HepG2 (cell line): ENCODE data around the gene CCDC73. TPM values are rescaled to one million over a fixed set of nuclear protein-coding genes. Genes with fewer than 3 reads are reported as not detected.

ENCODE experiments used
- ATAC-seq: fragments of 200-7000 bp; cut with Tn5 transposase; 3 replicates; pipeline ENCODE4 v1.9.1; 2020; ENCODE audit warnings: mild to moderate bottlenecking, moderate library complexity
- BruUV-seq: library from RNA; stranded (reverse); fragments of 400-500 nt; replicated peaks from 2 replicates; lab custom pipeline; 2021; lab: Mats Ljungman, UMichigan
- CTCF ChIA-PET: fragments of 300-600 bp; formaldehyde crosslinking; extraction: SDS; loops from one replicate; lab custom pipeline; 2021; ENCODE audit warnings: low total read pairs, inconsistent platforms, low intra/inter-chr PET ratio; lab: Yijun Ruan, JAX
- POLR2A ChIA-PET: fragments of 350-600 bp; sonication (Branson Sonifier 250); formaldehyde crosslinking; loops from one replicate; lab custom pipeline; 2020; ENCODE audit warnings: antibody characterized with exemption, inconsistent platforms; lab: Yijun Ruan, JAX
- DNase-seq: peaks from one replicate; pipeline ENCODE4 v3.0.0-alpha.2; 2015; ENCODE audit warnings: low spot score
- FAIRE-seq: peaks from 3 replicates; lab custom pipeline; 2011; peaks lifted over from hg19 to GRCh38; lab: Jason Lieb, UNC
- H2AFZ ChIP-seq: one replicate; pipeline ENCODE4 v1.6.1; 2011; ENCODE audit warnings: low read length, inconsistent platforms
- H3K27ac ChIP-seq: fragments of 300-600 bp; 3 replicates; pipeline ENCODE4 v1.8.0; 2011; ENCODE audit warnings: mixed run types, mild to moderate bottlenecking, mixed read lengths, low read length, inconsistent platforms; ENCODE audit not compliant: insufficient read depth; ENCODE audit errors: extremely low read length
- H3K27me3 ChIP-seq, 2 experiments: fragments of 200-600 bp in 1 of 2; 2 replicates in 1 of 2; 3 replicates in 1 of 2; pipeline versions ENCODE4 v1.6.0 to v1.8.0; 2011; ENCODE audit warnings: low read length in 2 of 2, mild to moderate bottlenecking in 2 of 2, moderate library complexity in 2 of 2, inconsistent platforms in 1 of 2; ENCODE audit not compliant: insufficient read depth in 2 of 2, control insufficient read depth in 1 of 2
- H3K36me3 ChIP-seq, 2 experiments: fragments of 200-600 bp in 1 of 2; replicated peaks in 1 of 2; 2 replicates in 1 of 2; 3 replicates in 1 of 2; pipeline versions ENCODE4 v1.5.1 to v1.8.0; 2011; ENCODE audit warnings: low read length in 2 of 2, inconsistent platforms in 1 of 2; ENCODE audit not compliant: insufficient read depth in 2 of 2, control insufficient read depth in 1 of 2
- H3K4me1 ChIP-seq: 2 replicates; pipeline ENCODE4 v1.5.1; 2012; ENCODE audit warnings: low read length, inconsistent platforms; ENCODE audit not compliant: insufficient read depth
- H3K4me2 ChIP-seq: 2 replicates; pipeline ENCODE4 v1.6.0; 2011; ENCODE audit warnings: low read depth, low read length, inconsistent platforms
- H3K4me3 ChIP-seq, 3 experiments: fragments of 200-600 bp in 1 of 3; sonication (generic), shearing (Covaris generic) in 1 of 3; replicated peaks in 1 of 3; 2 replicates each; pipeline ENCODE4 v1.5.1; 2011 to 2016; ENCODE audit warnings: low read length in 3 of 3, inconsistent platforms in 2 of 3, low read depth in 2 of 3, mild to moderate bottlenecking in 2 of 3, control low read depth in 1 of 3, mixed read lengths in 1 of 3; ENCODE audit not compliant: insufficient read depth in 1 of 3
- H3K79me2 ChIP-seq: one replicate; pipeline ENCODE4 v1.6.1; 2011; ENCODE audit warnings: low read length, inconsistent platforms; ENCODE audit not compliant: insufficient read depth
- H3K9ac ChIP-seq: 2 replicates; pipeline ENCODE4 v1.6.0; 2011; ENCODE audit warnings: mild to moderate bottlenecking, low read depth, low read length, inconsistent platforms; ENCODE audit not compliant: insufficient read depth
- H3K9me3 ChIP-seq: 2 replicates; pipeline ENCODE4 v1.5.1; 2012; ENCODE audit warnings: mild to moderate bottlenecking, low read length
- H4K20me1 ChIP-seq: 2 replicates; pipeline ENCODE4 v1.6.0; 2011; ENCODE audit warnings: inconsistent platforms, mild to moderate bottlenecking, low read length, moderate library complexity; ENCODE audit not compliant: insufficient read depth
- ARHGAP35 ChIP-seq: sonication (generic); formaldehyde crosslinking; IDR thresholded peaks from 2 replicates; pipeline ENCODE4 v1.9.0; 2022; ENCODE audit warnings: mild to moderate bottlenecking, inconsistent platforms, moderate library complexity, missing genetic modification reagents, borderline replicate concordance
- DDIT3 ChIP-seq: sonication (generic); formaldehyde crosslinking; IDR thresholded peaks from 2 replicates; pipeline ENCODE4 v1.4.0; 2020; ENCODE audit warnings: mild to moderate bottlenecking, missing genetic modification reagents
- HOXA5 ChIP-seq: sonication (generic); formaldehyde crosslinking; IDR thresholded peaks from 2 replicates; pipeline ENCODE4 v1.4.0; 2020; ENCODE audit warnings: missing genetic modification reagents
- MLLT10 ChIP-seq: sonication (generic); formaldehyde crosslinking; IDR thresholded peaks from 2 replicates; pipeline ENCODE4 v1.4.0; 2020; ENCODE audit warnings: missing genetic modification reagents
- MZF1 ChIP-seq: sonication (generic); formaldehyde crosslinking; IDR thresholded peaks from 2 replicates; pipeline ENCODE4 v1.8.1; 2023; ENCODE audit warnings: mild to moderate bottlenecking, missing genetic modification reagents, borderline replicate concordance
- PITX1 ChIP-seq: sonication (generic); formaldehyde crosslinking; IDR thresholded peaks from 2 replicates; pipeline ENCODE4 v1.5.1; 2020; ENCODE audit warnings: mild to moderate bottlenecking, missing genetic modification reagents
- RAD21 ChIP-seq: fragments of 450-650 bp; formaldehyde crosslinking; IDR thresholded peaks from 2 replicates; pipeline ENCODE4 v1.5.0; 2020; ENCODE audit warnings: mild to moderate bottlenecking
- SMC3 ChIP-seq: IDR thresholded peaks from 2 replicates; pipeline ENCODE4 v1.6.1; 2011; ENCODE audit warnings: low read length, improper control_type of control experiment
- SRY ChIP-seq: sonication (generic); formaldehyde crosslinking; IDR thresholded peaks from 2 replicates; pipeline ENCODE4 v1.8.0; 2022; ENCODE audit warnings: mild to moderate bottlenecking, missing genetic modification reagents
- STAG1 ChIP-seq: sonication (generic); formaldehyde crosslinking; IDR thresholded peaks from 2 replicates; pipeline ENCODE4 v1.4.0; 2020; ENCODE audit warnings: missing genetic modification reagents
- ZBTB7B ChIP-seq: sonication (generic); formaldehyde crosslinking; IDR thresholded peaks from 2 replicates; pipeline ENCODE4 v1.4.0; 2020; ENCODE audit warnings: missing genetic modification reagents
- ZNF142 ChIP-seq: sonication (generic); formaldehyde crosslinking; IDR thresholded peaks from 2 replicates; pipeline ENCODE4 v1.4.0; 2020; ENCODE audit warnings: missing genetic modification reagents
- ZNF224 ChIP-seq: sonication (generic); formaldehyde crosslinking; IDR thresholded peaks from 2 replicates; pipeline ENCODE4 v1.5.0; 2020; ENCODE audit warnings: mild to moderate bottlenecking, missing genetic modification reagents
- ZNF441 ChIP-seq: sonication (generic); formaldehyde crosslinking; IDR thresholded peaks from 2 replicates; pipeline ENCODE4 v1.7.0; 2021; ENCODE audit warnings: missing genetic modification reagents, borderline replicate concordance
- ZNF672 ChIP-seq: sonication (generic); formaldehyde crosslinking; IDR thresholded peaks from 2 replicates; pipeline ENCODE4 v1.8.1; 2022; ENCODE audit warnings: missing genetic modification reagents
- ZNF879 ChIP-seq: sonication (generic); formaldehyde crosslinking; IDR thresholded peaks from 2 replicates; pipeline ENCODE4 v1.8.1; 2023; ENCODE audit warnings: missing genetic modification reagents
- WGBS: methylation state at CpG from one replicate; pipeline ENCODE4 v1.1.6; 2017; ENCODE audit warnings: low lambda C conversion rate; 5-methylcytosine and 5-hydroxymethylcytosine counted together
- in situ Hi-C: cut with HindIII; loops from 2 replicates; pipeline ENCODE4 v1.10.0; 2017; ENCODE audit warnings: low pct_unique_long_range_greater_than_20kb; ENCODE audit not compliant: extremely low pct_ligation_motif_present
- intact Hi-C: fragments of 100-400 bp; cut with micrococcal nuclease; formaldehyde crosslinking; loops from one replicate; pipeline ENCODE4 v1.10.0; 2022; ENCODE audit not compliant: unreplicated experiment
- polyA plus RNA-seq, 8 experiments: library from polyadenylated mRNA; depleted of rRNA in 3 of 8; stranded (reverse) in 7 of 8; unstranded in 1 of 8; fragments of >200 nt; fragmentation: Illumina TruSeq in 4 of 8; extraction: Trizol in 4 of 8; gene quantifications; 2 replicates each; pipeline versions ENCODE4 v1.2.1 to v1.2.3, GENCODE V29; 2011 to 2016; ENCODE audit warnings: low read depth in 4 of 8, missing spikeins in 1 of 8, mixed read lengths in 1 of 8; ENCODE audit not compliant: insufficient read depth in 1 of 8
- total RNA-seq, 5 experiments: library from RNA; depleted of rRNA; stranded (reverse); fragments of >200 nt; fragmentation: Illumina TruSeq; extraction: Trizol; gene quantifications; 2 replicates each; pipeline ENCODE4 v1.2.3, GENCODE V29; 2016; ENCODE audit warnings: low read depth in 1 of 5
- TF ChIP-seq, protein P1 (sequence below): sonication (generic); formaldehyde crosslinking; IDR thresholded peaks from 2 replicates; pipeline ENCODE4 v1.5.1; 2020; ENCODE audit warnings: mild to moderate bottlenecking, missing genetic modification reagents, moderate library complexity
- TF ChIP-seq, protein P2 (sequence below): sonication (generic); formaldehyde crosslinking; IDR thresholded peaks from 2 replicates; pipeline ENCODE4 v1.5.1; 2020; ENCODE audit warnings: mild to moderate bottlenecking, moderate library complexity, missing genetic modification reagents

CCDC73 gene
- total and polyA plus RNA-seq, 2 of the 13 experiments (the other 11 are each of a cell fraction or from before 2014, with no cell fraction given), result 0.01 to 0.11 TPM

DNA sequence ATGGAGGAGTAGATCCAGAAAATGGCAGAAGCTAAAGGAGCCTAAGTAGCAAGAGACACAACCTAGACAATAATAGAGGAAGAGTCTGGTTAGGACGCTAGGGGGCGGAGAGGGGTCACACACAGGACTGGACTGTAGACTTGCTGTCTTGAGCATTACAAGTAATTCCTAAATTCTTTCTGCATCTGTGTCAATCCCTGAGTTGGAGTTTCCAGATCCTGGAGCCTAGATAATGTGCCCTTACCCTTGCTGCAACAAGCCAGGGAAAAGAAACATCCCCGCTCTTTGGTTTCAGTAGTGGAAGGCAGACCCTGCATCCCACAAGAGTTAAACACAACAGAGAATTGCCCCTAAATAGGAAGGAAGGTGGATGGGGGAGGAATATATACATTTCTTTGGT lies 14.9 kb upstream of the CCDC73 start:
- Histone ChIP-seq H2AFZ (no peak overlapping the region), H3K79me2 (no peaks in the 10 kb centered on the region), H3K9ac (no peak overlapping the region), H3K9me3 (no peaks in the 10 kb centered on the region), H3K4me1 (no peaks in the 10 kb centered on the region), H3K27ac (no peak overlapping the region), H4K20me1 (no peaks in the 10 kb centered on the region), H3K4me2 (no peak overlapping the region), H3K4me3 (no peak overlapping the region), H3K36me3 (no peaks in the 10 kb centered on the region), H3K27me3 (peaks cover 0 to 3% of the 10 kb centered on the region in 2 experiments; a peak in 1 of 5 replicates)
- intact Hi-C loops, result loop anchor here (1.0 kb wide), 1 partner anchor 256 kb away; no protein-coding TSS in a partner anchor
- ChIA-PET POLR2A (no interaction called here), CTCF (interaction anchor here (0.7 kb wide), 1 partner anchor 257 kb away, joined by 3 read pairs; no protein-coding TSS in a partner anchor)
- 2% methylated on average over 3 of the region's 3 CpGs for WGBS
- no TSS peak for BruUV-seq
- DNase-seq, result peak; percentile 45
- peak; percentile 98 for ATAC-seq
- in situ Hi-C loops, result no loop called here
- FAIRE-seq, result peak; percentile 86
- no peak for TF ChIP-seq ZNF224 (CRISPR knock-in tag)
- TF ChIP-seq RAD21 (CRISPR knock-in tag), result peak; percentile 26; the same call in 1 of the 2 replicates
- TF ChIP-seq SRY (CRISPR knock-in tag), result no peak
- TF ChIP-seq, protein P1, sequence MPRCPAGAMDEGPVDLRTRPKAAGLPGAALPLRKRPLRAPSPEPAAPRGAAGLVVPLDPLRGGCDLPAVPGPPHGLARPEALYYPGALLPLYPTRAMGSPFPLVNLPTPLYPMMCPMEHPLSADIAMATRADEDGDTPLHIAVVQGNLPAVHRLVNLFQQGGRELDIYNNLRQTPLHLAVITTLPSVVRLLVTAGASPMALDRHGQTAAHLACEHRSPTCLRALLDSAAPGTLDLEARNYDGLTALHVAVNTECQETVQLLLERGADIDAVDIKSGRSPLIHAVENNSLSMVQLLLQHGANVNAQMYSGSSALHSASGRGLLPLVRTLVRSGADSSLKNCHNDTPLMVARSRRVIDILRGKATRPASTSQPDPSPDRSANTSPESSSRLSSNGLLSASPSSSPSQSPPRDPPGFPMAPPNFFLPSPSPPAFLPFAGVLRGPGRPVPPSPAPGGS (CRISPR knock-in tag), result no peak
- TF ChIP-seq ZBTB7B (CRISPR knock-in tag), result no peak
- TF ChIP-seq SMC3, result peak; percentile 69
- TF ChIP-seq ZNF441 (CRISPR knock-in tag), result no peak
- TF ChIP-seq, protein P2, sequence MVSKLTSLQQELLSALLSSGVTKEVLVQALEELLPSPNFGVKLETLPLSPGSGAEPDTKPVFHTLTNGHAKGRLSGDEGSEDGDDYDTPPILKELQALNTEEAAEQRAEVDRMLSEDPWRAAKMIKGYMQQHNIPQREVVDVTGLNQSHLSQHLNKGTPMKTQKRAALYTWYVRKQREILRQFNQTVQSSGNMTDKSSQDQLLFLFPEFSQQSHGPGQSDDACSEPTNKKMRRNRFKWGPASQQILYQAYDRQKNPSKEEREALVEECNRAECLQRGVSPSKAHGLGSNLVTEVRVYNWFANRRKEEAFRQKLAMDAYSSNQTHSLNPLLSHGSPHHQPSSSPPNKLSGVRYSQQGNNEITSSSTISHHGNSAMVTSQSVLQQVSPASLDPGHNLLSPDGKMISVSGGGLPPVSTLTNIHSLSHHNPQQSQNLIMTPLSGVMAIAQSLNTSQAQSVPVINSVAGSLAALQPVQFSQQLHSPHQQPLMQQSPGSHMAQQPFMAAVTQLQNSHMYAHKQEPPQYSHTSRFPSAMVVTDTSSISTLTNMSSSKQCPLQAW (CRISPR knock-in tag), result no peak
- no peak for TF ChIP-seq HOXA5 (CRISPR knock-in tag)
- no peak for TF ChIP-seq MLLT10 (CRISPR knock-in tag)
- TF ChIP-seq ZNF672 (CRISPR knock-in tag), result no peak
- no peak for TF ChIP-seq ZNF142 (CRISPR knock-in tag)
- TF ChIP-seq PITX1, result no peak
- peak; percentile 71 for TF ChIP-seq STAG1 (CRISPR knock-in tag)
- no peak for TF ChIP-seq DDIT3
- no peak for TF ChIP-seq ZNF879 (CRISPR knock-in tag)
- TF ChIP-seq MZF1 (CRISPR knock-in tag), result no peak
- no peak for TF ChIP-seq ARHGAP35
